NK-92 (cell line): Measurements from ENCODE around the gene PLPP2.

Experiments used
- DNase-seq: peaks from one replicate; lab custom pipeline; 2025; ENCODE audit not compliant: unreplicated experiment; lab: John Stamatoyannopoulos, UW

The PLPP2 gene

GRCh38 chr19:293436-294110 lies 2.4 kb upstream of the PLPP2 start:
- DNase-seq: no peak

GRCh38 chr19:292951-293350 lies 1.7 kb upstream of the PLPP2 start:
- no peak for DNase-seq

- no peak for DNase-seq
These were observed 1.2 kb upstream of the PLPP2 start for GRCh38 chr19:292281-292884.

GRCh38 chr19:291561-292280 lies 518 bp upstream of the PLPP2 start:
- no peak for DNase-seq

- DNase-seq: no peak
These were observed 714 bp downstream of the PLPP2 start for GRCh38 chr19:290372-291005.

- no peak for DNase-seq
These were observed 1.4 kb downstream of the PLPP2 start for GRCh38 chr19:289651-290371.

- no peak for DNase-seq
These were observed 2.3 kb downstream of the PLPP2 start for GRCh38 chr19:288911-289310.

- no peak for DNase-seq
These were observed 3.8 kb downstream of the PLPP2 start for GRCh38 chr19:287381-287871.

GRCh38 chr19:283395-283794 lies 7.8 kb downstream of the PLPP2 start:
- DNase-seq: no peak

- DNase-seq: no peak
These were observed 8.7 kb downstream of the PLPP2 start for GRCh38 chr19:282501-282900.

- DNase-seq: no peak
These were observed 9.2 kb downstream of the PLPP2 start for GRCh38 chr19:281992-282391.

- DNase-seq: no peak
These were observed 9.9 kb downstream of the PLPP2 start for GRCh38 chr19:281156-281853.

- DNase-seq: no peak
These were observed 10.6 kb downstream of the PLPP2 start for GRCh38 chr19:280541-281009.

- no peak for DNase-seq
These were observed 11.5 kb downstream of the PLPP2 start for GRCh38 chr19:279656-280055.

GRCh38 chr19:279231-279630 lies 12.0 kb downstream of the PLPP2 start:
- DNase-seq: no peak

- DNase-seq: no peak
These were observed 13.5 kb downstream of the PLPP2 start for GRCh38 chr19:277581-278165.

- no peak for DNase-seq
These were observed 14.1 kb downstream of the PLPP2 start for GRCh38 chr19:277131-277530.

- no peak for DNase-seq
These were observed 15.1 kb downstream of the PLPP2 start for GRCh38 chr19:275958-276646.

- DNase-seq: no peak
These were observed 16.2 kb downstream of the PLPP2 start for GRCh38 chr19:275000-275399.
